Measurements from ENCODE around the gene AGAP1. TPM values are rescaled to one million over a fixed set of nuclear protein-coding genes. Genes with fewer than 3 reads are reported as not detected.

AGAP1 gene
- total and polyA plus RNA-seq, 10 donors: 1.1 to 26.6 (median 11.3) TPM

GRCh38 chr2:235458839-235459273, 35.0 kb upstream of the AGAP1 start:
- 54 to 71% (median 63%) methylated on average over 7 of the region's 7 CpGs for WGBS, 5 donors
- Histone ChIP-seq H3K9me3 (no peaks in the 10 kb centered on the region), H3K27ac (no peak overlapping the region), H3K27me3 (replicated peaks in 1 of 7) (peaks cover 0 to 14% (median 0%) of the 10 kb centered on the region in 7 donors), H3K4me3 (no peak overlapping the region), H3K4me1 (peaks cover 0 to 11% (median 2%) of the 10 kb centered on the region in 6 donors), H3K36me3 (no peaks in the 10 kb centered on the region)
- intact Hi-C loops (cut with DNase I; ENCODE audit: low total_unique reads): no loop called here
- TF ChIP-seq POLR2AphosphoS5 (IDR thresholded peaks at IDR 0.05) (no peak), CTCF (IDR thresholded peaks at IDR 0.05 in 8 of 11, conservative IDR thresholded peaks at IDR 0.05 in 3 of 11) (no peak), POLR2A (IDR thresholded peaks at IDR 0.05) (no peak)
- DNase-seq: no peak

GRCh38 chr2:235460548-235461047, 33.2 kb upstream of the AGAP1 start:
- H3K27me3 ChIP-seq (replicated peaks in 1 of 7): peaks cover 0 to 22% (median 0%) of the 10 kb centered on the region in 7 donors
- intact Hi-C loops (cut with DNase I; ENCODE audit: low total_unique reads): no loop called here
- peaks cover 0 to 11% (median 2%) of the 10 kb centered on the region in 6 donors for H3K4me1 ChIP-seq
- WGBS, 5 donors: 77 to 87% (median 81%) methylated on average over 8 of the region's 8 CpGs
- H3K4me3 ChIP-seq: no peak overlapping the region
- TF ChIP-seq CTCF (IDR thresholded peaks at IDR 0.05 in 8 of 11, conservative IDR thresholded peaks at IDR 0.05 in 3 of 11) (no peak), POLR2A (IDR thresholded peaks at IDR 0.05) (no peak), POLR2AphosphoS5 (IDR thresholded peaks at IDR 0.05) (no peak)
- H3K36me3 ChIP-seq: no peaks in the 10 kb centered on the region
- H3K9me3 ChIP-seq: no peaks in the 10 kb centered on the region
- no peak overlapping the region for H3K27ac ChIP-seq
- DNase-seq: no peak

- Histone ChIP-seq H3K4me1 (peaks cover 0 to 11% (median 2%) of the 10 kb centered on the region in 6 donors), H3K36me3 (no peaks in the 10 kb centered on the region), H3K4me3 (no peak overlapping the region), H3K27me3 (replicated peaks in 1 of 7) (peaks cover 0 to 22% (median 0%) of the 10 kb centered on the region in 7 donors), H3K27ac (no peak overlapping the region), H3K9me3 (no peaks in the 10 kb centered on the region)
- DNase-seq: no peak
- WGBS, 5 donors: 72 to 81% (median 73%) methylated on average over 12 of the region's 12 CpGs
- intact Hi-C loops (cut with DNase I; ENCODE audit: low total_unique reads): no loop called here
- TF ChIP-seq POLR2A (IDR thresholded peaks at IDR 0.05) (no peak), CTCF (IDR thresholded peaks at IDR 0.05 in 8 of 11, conservative IDR thresholded peaks at IDR 0.05 in 3 of 11) (no peak), POLR2AphosphoS5 (IDR thresholded peaks at IDR 0.05) (no peak)
Observed at GRCh38 chr2:235461763-235462414, 32.0 kb upstream of the AGAP1 start.

- H3K4me1 ChIP-seq: peaks cover 0 to 11% (median 2%) of the 10 kb centered on the region in 6 donors
- TF ChIP-seq POLR2AphosphoS5 (IDR thresholded peaks at IDR 0.05): no peak
- TF ChIP-seq POLR2A (IDR thresholded peaks at IDR 0.05): no peak
- no peak for TF ChIP-seq CTCF (IDR thresholded peaks at IDR 0.05 in 8 of 11, conservative IDR thresholded peaks at IDR 0.05 in 3 of 11)
- intact Hi-C loops (cut with DNase I; ENCODE audit: low total_unique reads): no loop called here
Observed at GRCh38 chr2:235462415-235462790, 31.4 kb upstream of the AGAP1 start.

More at GRCh38 chr2:235462415-235462790, 31.4 kb upstream of the AGAP1 start:
- no peaks in the 10 kb centered on the region for H3K36me3 ChIP-seq
- H3K9me3 ChIP-seq: no peaks in the 10 kb centered on the region
- no peak overlapping the region for H3K4me3 ChIP-seq
- no peak overlapping the region for H3K27ac ChIP-seq
- DNase-seq: no peak
- WGBS, 5 donors: 86 to 91% (median 88%) methylated on average over 4 of the region's 4 CpGs
- peaks cover 0 to 22% (median 0%) of the 10 kb centered on the region in 7 donors for H3K27me3 ChIP-seq (replicated peaks in 1 of 7)

Measured in spleen (tissue), 11 donors.